ENCODE data around the gene ZNF391. TPM values are rescaled to one million over a fixed set of nuclear protein-coding genes. Genes with fewer than 3 reads are reported as not detected.

Gene ZNF391
- total RNA-seq, 2 experiments from 2014 or later, result not detected

DNA sequence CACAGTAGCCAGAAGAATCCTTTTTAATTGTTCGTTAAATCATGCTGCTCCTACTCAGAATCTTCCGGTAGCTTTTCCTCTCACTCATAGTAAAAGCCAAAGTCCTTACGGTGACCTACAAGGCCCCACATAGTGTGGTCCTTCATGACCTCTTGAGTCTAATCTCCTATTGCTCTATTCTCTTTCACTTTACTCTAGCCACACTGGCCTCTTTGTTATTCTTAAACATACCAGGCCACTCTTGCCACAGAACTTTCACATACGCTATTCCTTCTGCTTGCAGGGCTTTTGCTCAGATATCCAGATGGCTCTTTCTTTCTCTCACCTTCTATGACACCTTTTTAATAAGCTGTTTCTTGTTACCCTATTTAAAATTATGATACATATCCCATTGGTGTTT, 25.7 kb downstream of the ZNF391 start:
- intact Hi-C loops (cut with micrococcal nuclease; ENCODE audit: unreplicated experiment), result no loop called here

DNA sequence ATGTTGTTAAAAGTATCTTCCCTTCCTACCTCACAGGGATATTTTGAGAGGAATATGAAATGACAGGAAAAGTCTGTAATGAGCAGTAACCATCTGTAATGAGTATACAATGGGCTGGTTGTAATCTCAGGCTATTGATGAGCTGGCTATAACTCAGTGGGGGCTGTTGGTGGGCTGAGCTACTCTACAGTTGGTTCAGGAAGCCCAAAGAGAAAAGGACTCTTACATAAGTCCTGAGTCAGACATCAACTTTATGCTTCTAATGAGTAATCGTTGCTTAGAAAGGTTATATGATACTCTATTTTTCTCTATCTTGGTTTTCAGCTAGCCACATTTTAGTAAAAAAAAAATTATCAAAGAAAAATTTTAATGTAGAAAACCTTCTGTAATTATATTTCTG, 26.4 kb downstream of the ZNF391 start:
- Histone ChIP-seq H3K36me3 (ENCODE audit: insufficient read depth, low read length) (no peaks in the 10 kb centered on the region), H3K27ac (ENCODE audit: low read depth, low read length, poor library complexity, severe bottlenecking) (no peak overlapping the region), H2AFZ (ENCODE audit: low read length) (no peak overlapping the region), H3K79me2 (ENCODE audit: insufficient read depth, low read depth, low read length) (no peaks in the 10 kb centered on the region), H3K4me1 (ENCODE audit: insufficient read depth, low read length, poor library complexity, severe bottlenecking) (no peaks in the 10 kb centered on the region), H3K4me3 (ENCODE audit: low read depth, low read length, poor library complexity, severe bottlenecking) (no peak overlapping the region), H3K9me3 (ENCODE audit: low read length) (no peaks in the 10 kb centered on the region), H3K4me2 (ENCODE audit: low read length) (no peak overlapping the region), H3K9me2 (ENCODE audit: insufficient read depth, low read length) (no peaks in the 10 kb centered on the region), H4K20me1 (ENCODE audit: insufficient read depth, low read length) (no peaks in the 10 kb centered on the region)
- ChIA-PET POLR2A (no interaction called here), CTCF (ENCODE audit: unreplicated experiment) (no interaction called here)
- DNase-seq (ENCODE audit: low spot score), result no peak
- TF ChIP-seq, protein P1, sequence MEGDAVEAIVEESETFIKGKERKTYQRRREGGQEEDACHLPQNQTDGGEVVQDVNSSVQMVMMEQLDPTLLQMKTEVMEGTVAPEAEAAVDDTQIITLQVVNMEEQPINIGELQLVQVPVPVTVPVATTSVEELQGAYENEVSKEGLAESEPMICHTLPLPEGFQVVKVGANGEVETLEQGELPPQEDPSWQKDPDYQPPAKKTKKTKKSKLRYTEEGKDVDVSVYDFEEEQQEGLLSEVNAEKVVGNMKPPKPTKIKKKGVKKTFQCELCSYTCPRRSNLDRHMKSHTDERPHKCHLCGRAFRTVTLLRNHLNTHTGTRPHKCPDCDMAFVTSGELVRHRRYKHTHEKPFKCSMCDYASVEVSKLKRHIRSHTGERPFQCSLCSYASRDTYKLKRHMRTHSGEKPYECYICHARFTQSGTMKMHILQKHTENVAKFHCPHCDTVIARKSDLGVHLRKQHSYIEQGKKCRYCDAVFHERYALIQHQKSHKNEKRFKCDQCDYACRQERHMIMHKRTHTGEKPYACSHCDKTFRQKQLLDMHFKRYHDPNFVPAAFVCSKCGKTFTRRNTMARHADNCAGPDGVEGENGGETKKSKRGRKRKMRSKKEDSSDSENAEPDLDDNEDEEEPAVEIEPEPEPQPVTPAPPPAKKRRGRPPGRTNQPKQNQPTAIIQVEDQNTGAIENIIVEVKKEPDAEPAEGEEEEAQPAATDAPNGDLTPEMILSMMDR (conservative IDR thresholded peaks at IDR 0.05; ENCODE audit: low read length), result no peak
- no peak for TF ChIP-seq EZH2phosphoT487 (IDR thresholded peaks at IDR 0.05; ENCODE audit: borderline replicate concordance, low read depth, low read length)
- intact Hi-C loops (cut with micrococcal nuclease; ENCODE audit: unreplicated experiment), result no loop called here
- BruUV-seq (replicated peaks), result no TSS peak

More for the DNA sequence above, 25.7 kb downstream of the ZNF391 start:
- Histone ChIP-seq H3K27ac (ENCODE audit: low read depth, low read length, poor library complexity, severe bottlenecking) (no peak overlapping the region), H3K36me3 (ENCODE audit: insufficient read depth, low read length) (no peaks in the 10 kb centered on the region), H3K9me3 (ENCODE audit: low read length) (no peaks in the 10 kb centered on the region), H3K4me3 (ENCODE audit: low read depth, low read length, poor library complexity, severe bottlenecking) (no peak overlapping the region), H3K9me2 (ENCODE audit: insufficient read depth, low read length) (no peaks in the 10 kb centered on the region), H3K79me2 (ENCODE audit: insufficient read depth, low read depth, low read length) (no peaks in the 10 kb centered on the region), H2AFZ (ENCODE audit: low read length) (no peak overlapping the region), H3K4me1 (ENCODE audit: insufficient read depth, low read length, poor library complexity, severe bottlenecking) (no peaks in the 10 kb centered on the region), H4K20me1 (ENCODE audit: insufficient read depth, low read length) (no peaks in the 10 kb centered on the region), H3K4me2 (ENCODE audit: low read length) (no peak overlapping the region)
- TF ChIP-seq, protein P1 (conservative IDR thresholded peaks at IDR 0.05; ENCODE audit: low read length), result no peak
- TF ChIP-seq EZH2phosphoT487 (IDR thresholded peaks at IDR 0.05; ENCODE audit: borderline replicate concordance, low read depth, low read length), result no peak
- BruUV-seq (replicated peaks), result no TSS peak
- DNase-seq (ENCODE audit: low spot score), result no peak
- ChIA-PET CTCF (ENCODE audit: unreplicated experiment) (no interaction called here), POLR2A (no interaction called here)

DNA sequence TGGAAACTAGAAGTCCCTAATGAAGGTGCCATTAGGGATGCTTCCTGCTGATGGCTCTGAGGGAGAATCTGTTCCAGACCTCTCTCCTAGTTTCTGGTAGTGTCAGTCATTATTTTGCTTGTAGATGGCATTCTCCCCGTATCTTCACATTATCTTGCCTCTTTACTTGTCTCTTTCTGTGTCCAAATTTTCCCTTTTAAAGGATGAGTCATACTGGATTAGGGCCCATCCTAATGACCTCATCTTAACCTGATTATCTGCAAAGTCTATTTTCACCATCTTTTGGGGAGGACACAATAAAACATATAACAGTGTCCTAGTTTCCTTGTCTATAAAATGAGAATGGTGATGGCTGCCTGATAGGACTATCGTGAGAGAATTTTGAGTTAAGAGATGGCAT, 27.3 kb downstream of the ZNF391 start:
- intact Hi-C loops (cut with micrococcal nuclease; ENCODE audit: unreplicated experiment), result no loop called here
- no peaks in the 10 kb centered on the region for H3K79me2 ChIP-seq (ENCODE audit: insufficient read depth, low read depth, low read length)
- no peak overlapping the region for H2AFZ ChIP-seq (ENCODE audit: low read length)
- H4K20me1 ChIP-seq (ENCODE audit: insufficient read depth, low read length), result no peaks in the 10 kb centered on the region
- no peaks in the 10 kb centered on the region for H3K36me3 ChIP-seq (ENCODE audit: insufficient read depth, low read length)
- H3K4me1 ChIP-seq (ENCODE audit: insufficient read depth, low read length, poor library complexity, severe bottlenecking), result no peaks in the 10 kb centered on the region
- H3K9me3 ChIP-seq (ENCODE audit: low read length), result no peaks in the 10 kb centered on the region
- ChIA-PET CTCF (ENCODE audit: unreplicated experiment) (no interaction called here), POLR2A (no interaction called here)
- no peak overlapping the region for H3K27ac ChIP-seq (ENCODE audit: low read depth, low read length, poor library complexity, severe bottlenecking)
- no peak overlapping the region for H3K4me3 ChIP-seq (ENCODE audit: low read depth, low read length, poor library complexity, severe bottlenecking)
- no TSS peak for BruUV-seq (replicated peaks)
- DNase-seq (ENCODE audit: low spot score), result no peak
- H3K9me2 ChIP-seq (ENCODE audit: insufficient read depth, low read length), result no peaks in the 10 kb centered on the region
- TF ChIP-seq EZH2phosphoT487 (IDR thresholded peaks at IDR 0.05; ENCODE audit: borderline replicate concordance, low read depth, low read length), result no peak
- TF ChIP-seq, protein P1 (conservative IDR thresholded peaks at IDR 0.05; ENCODE audit: low read length), result no peak
- no peak overlapping the region for H3K4me2 ChIP-seq (ENCODE audit: low read length)
